Dermis microvascular lymphatic vessel endothelial cell (primary cell): ENCODE results near the gene C21orf58. TPM values are rescaled to one million over a fixed set of nuclear protein-coding genes. Genes with fewer than 3 reads are reported as not detected.

ENCODE experiments used
- DNase-seq, 2 donors: peaks; one replicate each; pipeline versions ENCODE4 v3.0.0 to v3.0.0-alpha.2; 2010; ENCODE audit warnings: low read depth in 2 of 2
- total RNA-seq: library from RNA; depleted of rRNA; stranded (reverse); fragments of >200 nt; gene quantifications from 2 replicates; pipeline ENCODE4 v1.2.1, GENCODE V29; 2014

C21orf58 gene
- total RNA-seq, 1 donor from 2014 or later = 3.3 TPM

- DNase-seq = no peak
Measured at GRCh38 chr21:46354046-46354445, 30.4 kb upstream of the C21orf58 start.

GRCh38 chr21:46352913-46353312, 29.2 kb upstream of the C21orf58 start:
- DNase-seq = no peak

- DNase-seq = no peak
Measured at GRCh38 chr21:46352164-46352515, 28.5 kb upstream of the C21orf58 start.

GRCh38 chr21:46351476-46352163, 27.9 kb upstream of the C21orf58 start:
- no peak for DNase-seq

GRCh38 chr21:46350981-46351380, 27.3 kb upstream of the C21orf58 start:
- DNase-seq = no peak

- DNase-seq = no peak
Measured at GRCh38 chr21:46350571-46350970, 26.9 kb upstream of the C21orf58 start.

GRCh38 chr21:46349134-46349760, 25.6 kb upstream of the C21orf58 start:
- DNase-seq = no peak

GRCh38 chr21:46347791-46348381, 24.2 kb upstream of the C21orf58 start:
- DNase-seq = no peak

- DNase-seq = peak in 1 of 2 donors; percentile 51
Measured at GRCh38 chr21:46347203-46347550, 23.5 kb upstream of the C21orf58 start.

- no peak for DNase-seq
Measured at GRCh38 chr21:46346296-46347202, 22.9 kb upstream of the C21orf58 start.

GRCh38 chr21:46345861-46346260, 22.2 kb upstream of the C21orf58 start:
- no peak for DNase-seq

- DNase-seq = no peak
Measured at GRCh38 chr21:46344219-46344915, 20.7 kb upstream of the C21orf58 start.

- no peak for DNase-seq
Measured at GRCh38 chr21:46340998-46341397, 17.3 kb upstream of the C21orf58 start.

GRCh38 chr21:46336603-46337002, 12.9 kb upstream of the C21orf58 start:
- DNase-seq = no peak

- DNase-seq = no peak
Measured at GRCh38 chr21:46334351-46335140, 10.9 kb upstream of the C21orf58 start.

GRCh38 chr21:46329796-46330195, 6.1 kb upstream of the C21orf58 start:
- DNase-seq = peak in 1 of 2 donors; percentile 30

GRCh38 chr21:46328151-46328550, 4.5 kb upstream of the C21orf58 start:
- DNase-seq = no peak

- DNase-seq = no peak
Measured at GRCh38 chr21:46327711-46328110, 4.0 kb upstream of the C21orf58 start.

GRCh38 chr21:46326110-46326703, 2.5 kb upstream of the C21orf58 start:
- no peak for DNase-seq
